HEK293T (cell line): ENCODE results near the gene ZIC5.

Experiments used
- CTBP1 ChIP-seq: fragments of 450-650 bp; IDR thresholded peaks from 2 replicates; pipeline ENCODE4 v1.6.1; 2016; ENCODE audit warnings: borderline replicate concordance
- SP1 ChIP-seq: fragments of 450-650 bp; IDR thresholded peaks from 2 replicates; pipeline ENCODE4 v1.6.1; 2017
- TF ChIP-seq, protein P1 (sequence below): fragments of 450-650 bp; IDR thresholded peaks from 2 replicates; pipeline ENCODE4 v1.6.1; 2016

DNA sequence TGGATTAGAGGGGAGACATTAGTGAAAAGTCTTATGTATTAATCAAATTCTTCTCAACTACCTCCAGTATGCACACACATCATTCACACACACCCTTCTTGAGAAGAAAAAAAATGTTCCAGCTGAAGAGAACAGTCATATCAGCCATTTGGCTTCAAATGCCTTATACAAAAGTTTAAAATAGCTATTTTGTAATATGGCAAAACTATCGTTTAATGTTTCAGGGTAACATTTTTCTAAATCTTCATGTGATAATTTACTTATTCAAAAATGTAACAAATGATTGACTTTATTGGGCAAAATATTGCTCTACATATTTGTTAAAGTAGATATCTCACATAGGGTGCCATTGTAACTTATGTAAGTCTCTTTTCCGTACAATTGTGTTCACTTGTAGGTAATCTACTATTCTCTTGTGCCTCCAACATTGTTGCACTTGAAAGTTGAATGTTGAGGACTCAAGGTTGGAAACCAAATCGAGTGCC is 23.6 kb upstream of the ZIC5 start:
- TF ChIP-seq, protein P1, sequence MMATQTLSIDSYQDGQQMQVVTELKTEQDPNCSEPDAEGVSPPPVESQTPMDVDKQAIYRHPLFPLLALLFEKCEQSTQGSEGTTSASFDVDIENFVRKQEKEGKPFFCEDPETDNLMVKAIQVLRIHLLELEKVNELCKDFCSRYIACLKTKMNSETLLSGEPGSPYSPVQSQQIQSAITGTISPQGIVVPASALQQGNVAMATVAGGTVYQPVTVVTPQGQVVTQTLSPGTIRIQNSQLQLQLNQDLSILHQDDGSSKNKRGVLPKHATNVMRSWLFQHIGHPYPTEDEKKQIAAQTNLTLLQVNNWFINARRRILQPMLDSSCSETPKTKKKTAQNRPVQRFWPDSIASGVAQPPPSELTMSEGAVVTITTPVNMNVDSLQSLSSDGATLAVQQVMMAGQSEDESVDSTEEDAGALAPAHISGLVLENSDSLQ, result no peak
- TF ChIP-seq CTBP1, result no peak
- no peak for TF ChIP-seq SP1
